ENCODE results near the gene CWC25. TPM values are rescaled to one million over a fixed set of nuclear protein-coding genes. Genes with fewer than 3 reads are reported as not detected.

The CWC25 gene
- total and polyA plus RNA-seq, 11 donors, result 6.7 to 11.1 (median 8.5) TPM

- Histone ChIP-seq H3K4me3 (no peak overlapping the region), H3K4me1 (no peaks in the 10 kb centered on the region), H3K27me3 (no peaks in the 10 kb centered on the region), H3K36me3 (peaks cover 0 to 33% (median 30%) of the 10 kb centered on the region in 9 donors), H3K27ac (peak overlapping the region in 1 of 12 donors; percentile 35), H3K9me3 (no peaks in the 10 kb centered on the region)
- TF ChIP-seq POLR2A (IDR thresholded peaks at IDR 0.05) (no peak), CTCF (IDR thresholded peaks at IDR 0.05) (no peak)
- intact Hi-C loops (cut with DNase I), result no loop called here
- 64 to 84% (median 78%) methylated on average over 12 to 13 of the region's 13 CpGs for WGBS, 4 donors
- DNase-seq, result peak in 1 of 5 donors; percentile 49
- ATAC-seq, result no peak
Measured at GRCh38 chr17:38844261-38844757, 19.2 kb upstream of the CWC25 start.

- DNase-seq (no peak), ATAC-seq (no peak)
- H3K36me3 ChIP-seq, result peaks cover 0 to 16% (median 7%) of the 10 kb centered on the region in 9 donors
- no peaks in the 10 kb centered on the region for H3K9me3 ChIP-seq
- intact Hi-C loops (cut with DNase I), result loop anchor here in 5 of 10 donors (1.0 to 2.0 kb wide), 3 partner anchors 26 to 27 kb away; partner anchors contain the start of gene RPL23 (in 5 of the 5)
- peaks cover 7 to 24% (median 14%) of the 10 kb centered on the region in 12 donors for H3K4me1 ChIP-seq
- H3K27ac ChIP-seq, result peak overlapping the region; percentile 87 to 100 (median 97)
- H3K4me3 ChIP-seq, result peak overlapping the region; percentile 58 to 90 (median 79)
- TF ChIP-seq CTCF (IDR thresholded peaks at IDR 0.05), result no peak
- no peak for TF ChIP-seq POLR2A (IDR thresholded peaks at IDR 0.05)
- no peaks in the 10 kb centered on the region for H3K27me3 ChIP-seq
- 93 to 95% (median 94%) methylated on average over 17 of the region's 17 CpGs for WGBS, 4 donors
Measured at GRCh38 chr17:38825762-38826247, 684 bp upstream of the CWC25 start.

- Histone ChIP-seq H3K4me1 (no peaks in the 10 kb centered on the region), H3K36me3 (peaks cover 2 to 100% (median 95%) of the 10 kb centered on the region in 9 donors), H3K27ac (no peak overlapping the region), H3K27me3 (no peaks in the 10 kb centered on the region), H3K9me3 (no peaks in the 10 kb centered on the region), H3K4me3 (no peak overlapping the region)
- DNase-seq, result no peak
- no peak for TF ChIP-seq POLR2A (IDR thresholded peaks at IDR 0.05)
- no peak for TF ChIP-seq CTCF (IDR thresholded peaks at IDR 0.05)
- no peak for ATAC-seq
- WGBS, 4 donors, result 79 to 88% (median 84%) methylated on average over 8 of the region's 8 CpGs
- intact Hi-C loops (cut with DNase I), result no loop called here
Measured at GRCh38 chr17:38815576-38816193, 9.4 kb downstream of the CWC25 start.

GRCh38 chr17:38809828-38810227 lies 15.3 kb downstream of the CWC25 start:
- no peak for ATAC-seq
- Histone ChIP-seq H3K9me3 (no peaks in the 10 kb centered on the region), H3K4me1 (no peaks in the 10 kb centered on the region), H3K27ac (no peak overlapping the region), H3K36me3 (peaks cover 2 to 100% (median 99%) of the 10 kb centered on the region in 9 donors), H3K4me3 (no peak overlapping the region), H3K27me3 (no peaks in the 10 kb centered on the region)
- intact Hi-C loops (cut with DNase I), result no loop called here
- DNase-seq, result no peak
- WGBS, 4 donors, result 85 to 96% (median 94%) methylated on average over 7 of the region's 7 CpGs
- TF ChIP-seq POLR2A (IDR thresholded peaks at IDR 0.05) (no peak), CTCF (IDR thresholded peaks at IDR 0.05) (no peak)

Measured in heart left ventricle (tissue), 16 donors.